Keratinocyte (primary cell): ENCODE data around the gene ADARB2. TPM values are rescaled to one million over a fixed set of nuclear protein-coding genes. Genes with fewer than 3 reads are reported as not detected.
"Not testable (repeated sequence)": the region's sequence is repeated elsewhere in the genome, so short reads cannot be mapped to it uniquely, and the experiment has no call there.

Experiments used
- DNase-seq: peaks from one replicate; pipeline ENCODE4 v3.0.0-alpha.2; 2011; ENCODE audit warnings: low read depth, missing footprints, low spot score
- FAIRE-seq: peaks from 2 replicates; lab custom pipeline; 2011; peaks lifted over from hg19 to GRCh38; lab: Jason Lieb, UNC
- H2AFZ ChIP-seq: 2 replicates; pipeline ENCODE4 v1.6.0; 2012; ENCODE audit warnings: low read length, control low read depth, inconsistent platforms; ENCODE audit not compliant: control insufficient read depth
- H3K27ac ChIP-seq: 2 replicates; pipeline ENCODE4 v1.5.1; 2011; ENCODE audit warnings: low read length; ENCODE audit not compliant: control insufficient read depth, insufficient read depth
- H3K27me3 ChIP-seq: 3 replicates; pipeline ENCODE4 v1.6.0; 2011; ENCODE audit warnings: low read length; ENCODE audit not compliant: control insufficient read depth, insufficient read depth; ENCODE audit errors: extremely low read depth
- H3K36me3 ChIP-seq, 2 experiments: 2 replicates in 1 of 2; 3 replicates in 1 of 2; pipeline ENCODE4 v1.5.1; 2011; ENCODE audit warnings: low read length in 2 of 2, mild to moderate bottlenecking in 1 of 2; ENCODE audit not compliant: control insufficient read depth in 2 of 2, insufficient read depth in 2 of 2; ENCODE audit errors: extremely low read depth in 1 of 2
- H3K4me1 ChIP-seq: 3 replicates; pipeline ENCODE4 v1.5.1; 2011; ENCODE audit warnings: low read length; ENCODE audit not compliant: control insufficient read depth, insufficient read depth; ENCODE audit errors: extremely low read depth
- H3K4me2 ChIP-seq: 3 replicates; pipeline ENCODE4 v1.6.0; 2011; ENCODE audit warnings: low read depth, low read length; ENCODE audit not compliant: control insufficient read depth, insufficient read depth; ENCODE audit errors: extremely low read depth
- H3K4me3 ChIP-seq, 3 experiments: fragments of 200-600 bp in 1 of 3; sonication (generic) in 1 of 3; 2 replicates in 2 of 3; 3 replicates in 1 of 3; pipeline ENCODE4 v1.5.1; 2011 to 2016; ENCODE audit warnings: low read length in 3 of 3, mild to moderate bottlenecking in 3 of 3, control low read depth in 2 of 3, inconsistent platforms in 1 of 3, low read depth in 1 of 3, mixed read lengths in 1 of 3, mixed run types in 1 of 3, moderate library complexity in 1 of 3; ENCODE audit not compliant: control insufficient read depth in 2 of 3, insufficient read depth in 2 of 3; ENCODE audit errors: extremely low read depth in 1 of 3
- H3K79me2 ChIP-seq: 2 replicates; pipeline ENCODE4 v1.6.0; 2012; ENCODE audit warnings: low read length; ENCODE audit not compliant: control insufficient read depth, insufficient read depth
- H3K9ac ChIP-seq: 3 replicates; pipeline ENCODE4 v1.6.0; 2011; ENCODE audit warnings: low read length; ENCODE audit not compliant: control insufficient read depth, insufficient read depth; ENCODE audit errors: extremely low read depth
- H3K9me1 ChIP-seq: 3 replicates; pipeline ENCODE4 v1.6.0; 2011; ENCODE audit warnings: low read length; ENCODE audit not compliant: control insufficient read depth, insufficient read depth; ENCODE audit errors: extremely low read depth
- H3K9me3 ChIP-seq: 2 replicates; pipeline ENCODE4 v1.5.1; 2012; ENCODE audit warnings: low read depth, low read length; ENCODE audit not compliant: control insufficient read depth
- H4K20me1 ChIP-seq: 3 replicates; pipeline ENCODE4 v1.6.0; 2011; ENCODE audit warnings: low read length; ENCODE audit not compliant: control insufficient read depth, insufficient read depth; ENCODE audit errors: extremely low read depth
- EZH2 ChIP-seq: IDR thresholded peaks from one replicate; pipeline ENCODE4 v1.6.1; 2012; ENCODE audit warnings: inconsistent platforms, mild to moderate bottlenecking, low read length, moderate library complexity
- dilution Hi-C: fragments of 300-500 bp; cut with MboI; formaldehyde crosslinking; loops from one replicate; pipeline ENCODE4 v1.7.0; 2020; ENCODE audit warnings: low sequenced_read_pairs; ENCODE audit not compliant: extremely low pct_ligation_motif_present
- polyA plus RNA-seq, 5 experiments: library from polyadenylated mRNA; depleted of rRNA in 3 of 5; stranded (reverse) in 3 of 5; stranded (forward) in 1 of 5; unstranded in 1 of 5; fragments of >200 nt; gene quantifications; 1 replicate in 1 of 5; 2 replicates in 3 of 5; 3 replicates in 1 of 5; pipeline versions ENCODE4 v1.2.1 to v1.2.3, GENCODE V29; 2011 to 2012; ENCODE audit warnings: missing spikeins in 2 of 5, low read depth in 1 of 5, low replicate concordance in 1 of 5
- TF ChIP-seq, protein P1 (sequence below), 3 experiments: IDR thresholded peaks in 1 of 3; conservative IDR thresholded peaks in 1 of 3; optimal IDR thresholded peaks in 1 of 3; 2 replicates in 2 of 3; 3 replicates in 1 of 3; pipeline versions ENCODE3 to v1.5.1; 2011; ENCODE audit warnings: low read length in 3 of 3, mild to moderate bottlenecking in 3 of 3, moderate library complexity in 2 of 3, control low read depth in 1 of 3, inconsistent platforms in 1 of 3; ENCODE audit not compliant: insufficient read depth in 2 of 3; ENCODE audit errors: extremely low read depth in 1 of 3

Gene ADARB2
- polyA plus RNA-seq, 1 donor (not counting 4 experiments of a cell fraction or from before 2014, with no cell fraction given), result not detected

DNA sequence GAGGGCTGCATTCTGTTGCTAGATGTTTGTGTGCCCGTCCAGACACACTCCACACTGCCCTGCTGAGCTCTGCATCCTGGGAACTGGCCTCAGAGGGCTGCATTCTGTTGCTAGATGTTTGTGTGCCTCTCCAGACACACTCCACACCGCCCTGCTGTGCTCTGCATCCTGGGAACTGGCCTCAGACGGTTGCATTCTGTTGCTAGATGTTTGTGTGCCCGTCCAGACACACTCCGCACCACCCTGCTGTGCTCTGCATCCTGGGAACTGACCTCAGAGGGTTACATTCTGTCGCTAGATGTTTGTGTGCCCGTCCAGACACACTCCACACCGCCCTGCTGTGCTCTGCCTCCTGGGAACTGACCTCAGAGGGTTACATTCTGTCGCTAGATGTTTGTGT is 120.6 kb downstream of the ADARB2 start:
- dilution Hi-C loops, H3K9me1 ChIP-seq, H3K27me3 ChIP-seq, H3K79me2 ChIP-seq, H3K27ac ChIP-seq, H3K36me3 ChIP-seq, H3K4me2 ChIP-seq, H3K4me3 ChIP-seq, H2AFZ ChIP-seq, H4K20me1 ChIP-seq, FAIRE-seq, DNase-seq, H3K9me3 ChIP-seq, H3K9ac ChIP-seq, H3K4me1 ChIP-seq: not testable (repeated sequence)

DNA sequence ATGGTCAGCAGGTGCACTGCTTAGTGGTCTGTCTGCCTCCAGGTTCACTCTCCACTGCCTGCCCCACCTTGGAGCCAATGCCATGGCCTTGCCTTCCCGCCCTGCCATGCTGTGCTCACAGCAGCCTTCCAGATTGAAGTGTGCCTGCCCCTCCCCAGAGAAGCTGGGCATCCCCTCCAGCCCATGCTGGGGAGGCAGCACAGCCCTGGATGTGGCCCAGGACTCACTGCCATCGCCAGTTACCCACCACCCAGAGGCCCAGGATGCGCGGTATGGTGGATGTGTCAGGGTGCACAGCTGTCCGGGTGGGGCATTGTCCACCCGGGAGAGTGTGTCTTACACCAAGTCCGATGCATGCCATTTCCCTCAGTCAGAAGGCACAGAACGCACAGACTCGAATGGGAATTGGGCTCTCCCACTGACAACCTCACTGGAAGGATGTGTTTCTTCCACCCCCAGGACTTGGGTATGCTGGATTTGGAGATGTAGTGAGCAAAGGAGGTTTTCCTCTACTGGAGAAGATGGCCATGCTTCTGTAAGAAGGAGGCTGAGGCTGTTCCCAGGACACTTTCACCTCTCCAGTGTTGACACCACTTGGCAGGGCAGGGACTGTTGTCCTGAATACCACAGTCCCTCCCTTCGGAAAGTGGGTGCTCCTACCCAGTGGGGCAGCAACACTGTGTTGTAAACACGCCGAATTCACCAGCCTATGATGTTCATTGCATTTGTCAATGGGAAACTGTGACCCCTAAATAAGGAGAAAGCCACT is 122.0 kb downstream of the ADARB2 start:
- H3K4me3 ChIP-seq, result no peak overlapping the region
- H3K36me3 ChIP-seq, result no peaks in the 10 kb centered on the region
- dilution Hi-C loops, result no loop called here
- H3K9me1 ChIP-seq, result no peaks in the 10 kb centered on the region
- no peak overlapping the region for H3K4me2 ChIP-seq
- H3K27me3 ChIP-seq, result no peaks in the 10 kb centered on the region
- no peak overlapping the region for H3K27ac ChIP-seq
- H3K9ac ChIP-seq, result no peak overlapping the region
- H4K20me1 ChIP-seq, result no peaks in the 10 kb centered on the region
- no peak for FAIRE-seq
- H2AFZ ChIP-seq, result no peak overlapping the region
- DNase-seq, result no peak
- H3K79me2 ChIP-seq, result no peaks in the 10 kb centered on the region
- no peaks in the 10 kb centered on the region for H3K4me1 ChIP-seq
- TF ChIP-seq, protein P1, sequence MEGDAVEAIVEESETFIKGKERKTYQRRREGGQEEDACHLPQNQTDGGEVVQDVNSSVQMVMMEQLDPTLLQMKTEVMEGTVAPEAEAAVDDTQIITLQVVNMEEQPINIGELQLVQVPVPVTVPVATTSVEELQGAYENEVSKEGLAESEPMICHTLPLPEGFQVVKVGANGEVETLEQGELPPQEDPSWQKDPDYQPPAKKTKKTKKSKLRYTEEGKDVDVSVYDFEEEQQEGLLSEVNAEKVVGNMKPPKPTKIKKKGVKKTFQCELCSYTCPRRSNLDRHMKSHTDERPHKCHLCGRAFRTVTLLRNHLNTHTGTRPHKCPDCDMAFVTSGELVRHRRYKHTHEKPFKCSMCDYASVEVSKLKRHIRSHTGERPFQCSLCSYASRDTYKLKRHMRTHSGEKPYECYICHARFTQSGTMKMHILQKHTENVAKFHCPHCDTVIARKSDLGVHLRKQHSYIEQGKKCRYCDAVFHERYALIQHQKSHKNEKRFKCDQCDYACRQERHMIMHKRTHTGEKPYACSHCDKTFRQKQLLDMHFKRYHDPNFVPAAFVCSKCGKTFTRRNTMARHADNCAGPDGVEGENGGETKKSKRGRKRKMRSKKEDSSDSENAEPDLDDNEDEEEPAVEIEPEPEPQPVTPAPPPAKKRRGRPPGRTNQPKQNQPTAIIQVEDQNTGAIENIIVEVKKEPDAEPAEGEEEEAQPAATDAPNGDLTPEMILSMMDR (optimal IDR thresholded peaks at IDR 0.05 in 1 of 3, IDR thresholded peaks at IDR 0.05 in 1 of 3, conservative IDR thresholded peaks at IDR 0.05 in 1 of 3; ENCODE audit: extremely low read depth in 1 of 3, insufficient read depth in 2 of 3, low read length in 3 of 3), result no peak
- no peak for TF ChIP-seq EZH2
- no peaks in the 10 kb centered on the region for H3K9me3 ChIP-seq

DNA sequence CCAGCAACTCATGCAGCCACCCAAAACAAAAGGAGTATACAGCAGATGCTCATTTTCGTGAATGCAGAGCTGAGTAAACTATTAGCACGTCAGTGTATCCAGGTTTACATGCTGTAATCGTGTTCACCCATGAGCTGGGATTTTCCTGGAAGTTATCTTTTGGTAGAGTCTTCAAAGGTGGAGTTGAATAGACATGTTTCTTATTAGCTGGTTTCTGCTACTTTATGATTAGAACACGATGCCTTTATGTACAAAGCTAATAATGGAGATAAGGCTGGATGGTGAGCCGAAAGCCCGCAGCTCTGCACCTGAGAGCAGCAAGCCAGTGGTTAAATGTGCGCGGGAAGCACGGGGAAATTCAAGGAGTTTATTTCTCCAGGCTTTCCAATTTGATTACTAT is 123.8 kb downstream of the ADARB2 start:
- Histone ChIP-seq H4K20me1 (no peaks in the 10 kb centered on the region), H3K9me1 (no peaks in the 10 kb centered on the region), H2AFZ (no peak overlapping the region), H3K9me3 (no peaks in the 10 kb centered on the region), H3K4me1 (no peaks in the 10 kb centered on the region), H3K79me2 (no peaks in the 10 kb centered on the region), H3K27me3 (peaks cover 8% of the 10 kb centered on the region), H3K4me2 (no peak overlapping the region), H3K36me3 (no peaks in the 10 kb centered on the region), H3K27ac (no peak overlapping the region), H3K4me3 (no peak overlapping the region), H3K9ac (no peak overlapping the region)
- dilution Hi-C loops, result no loop called here
- TF ChIP-seq, protein P1 (optimal IDR thresholded peaks at IDR 0.05 in 1 of 3, IDR thresholded peaks at IDR 0.05 in 1 of 3, conservative IDR thresholded peaks at IDR 0.05 in 1 of 3; ENCODE audit: extremely low read depth in 1 of 3, insufficient read depth in 2 of 3, low read length in 3 of 3), result no peak
- no peak for TF ChIP-seq EZH2
- no peak for DNase-seq
- FAIRE-seq, result no peak
